Liver (tissue), 9 donors: ENCODE data around the gene DBN1. TPM values are rescaled to one million over a fixed set of nuclear protein-coding genes. Genes with fewer than 3 reads are reported as not detected.

Experiments used
- DNase-seq: peaks from one replicate; pipeline ENCODE4 v3.0.0-alpha.2; 2017; ENCODE audit warnings: low spot score
- H3K27ac ChIP-seq, 2 donors: one replicate each; pipeline ENCODE4 v1.7.0; 2013; ENCODE audit warnings: inconsistent platforms in 2 of 2, low read length in 2 of 2, control low read depth in 1 of 2, low read depth in 1 of 2, mild to moderate bottlenecking in 1 of 2
- H3K27me3 ChIP-seq, 4 donors: one replicate each; pipeline versions ENCODE4 v1.6.1 to v1.7.0; 2013; ENCODE audit warnings: low read length in 3 of 4, inconsistent platforms in 1 of 4, mild to moderate bottlenecking in 1 of 4, moderate library complexity in 1 of 4; ENCODE audit not compliant: control insufficient read depth in 4 of 4, insufficient read depth in 4 of 4
- H3K36me3 ChIP-seq, 4 donors: one replicate each; pipeline versions ENCODE4 v1.6.1 to v1.7.0; 2013; ENCODE audit warnings: low read length in 3 of 4, mild to moderate bottlenecking in 3 of 4, low read depth in 1 of 4, moderate library complexity in 1 of 4; ENCODE audit not compliant: control insufficient read depth in 4 of 4, insufficient read depth in 3 of 4
- H3K4me1 ChIP-seq, 4 donors: one replicate each; pipeline versions ENCODE4 v1.6.1 to v1.7.0; 2013; ENCODE audit warnings: low read length in 3 of 4, mild to moderate bottlenecking in 3 of 4, moderate library complexity in 1 of 4; ENCODE audit not compliant: control insufficient read depth in 4 of 4, insufficient read depth in 4 of 4
- H3K4me3 ChIP-seq, 3 donors: one replicate each; pipeline versions ENCODE4 v1.6.1 to v1.7.0; 2013; ENCODE audit warnings: low read length in 3 of 3, control low read depth in 1 of 3, low read depth in 1 of 3, mild to moderate bottlenecking in 1 of 3
- H3K9ac ChIP-seq, 2 donors: one replicate each; pipeline ENCODE4 v1.7.0; 2013; ENCODE audit warnings: low read length in 2 of 2, mild to moderate bottlenecking in 2 of 2, moderate library complexity in 2 of 2, control low read depth in 1 of 2, low read depth in 1 of 2
- H3K9me3 ChIP-seq, 4 donors: one replicate each; pipeline versions ENCODE4 v1.6.1 to v1.7.0; 2013; ENCODE audit warnings: low read length in 3 of 4; ENCODE audit not compliant: control insufficient read depth in 4 of 4
- EGR1 ChIP-seq, 2 donors: IDR thresholded peaks; 2 replicates each; pipeline ENCODE4 v1.6.1; 2016 to 2018; ENCODE audit warnings: antibody characterized with exemption in 2 of 2, low read depth in 2 of 2
- FOXA1 ChIP-seq: IDR thresholded peaks from 2 replicates; pipeline ENCODE4 v1.6.1; 2016; ENCODE audit warnings: antibody characterized with exemption
- GABPA ChIP-seq, 2 donors: IDR thresholded peaks in 1 of 2; conservative IDR thresholded peaks in 1 of 2; 2 replicates each; pipeline ENCODE4 v1.6.1; 2016; ENCODE audit warnings: antibody characterized with exemption in 2 of 2, mild to moderate bottlenecking in 1 of 2, moderate library complexity in 1 of 2
- HNF4A ChIP-seq, 2 donors: conservative IDR thresholded peaks; 2 replicates each; pipeline ENCODE4 v1.6.1; 2016; ENCODE audit warnings: antibody characterized with exemption in 2 of 2, mild to moderate bottlenecking in 2 of 2
- HNF4G ChIP-seq: IDR thresholded peaks from 2 replicates; pipeline ENCODE4 v1.6.1; 2016; ENCODE audit warnings: antibody characterized with exemption
- JUND ChIP-seq, 2 donors: IDR thresholded peaks; 2 replicates each; pipeline ENCODE4 v1.6.1; 2016; ENCODE audit warnings: antibody characterized with exemption in 2 of 2
- NR2F2 ChIP-seq: IDR thresholded peaks from 2 replicates; pipeline ENCODE4 v1.6.1; 2016; ENCODE audit warnings: antibody characterized with exemption
- REST ChIP-seq: IDR thresholded peaks from 2 replicates; pipeline ENCODE4 v1.6.1; 2016; ENCODE audit warnings: antibody characterized with exemption, mild to moderate bottlenecking
- SP1 ChIP-seq: IDR thresholded peaks from 2 replicates; pipeline ENCODE4 v1.6.1; 2018; ENCODE audit warnings: antibody characterized with exemption, mild to moderate bottlenecking
- TAF1 ChIP-seq: conservative IDR thresholded peaks from 2 replicates; pipeline ENCODE4 v1.6.1; 2016; ENCODE audit warnings: antibody characterized with exemption, mild to moderate bottlenecking
- YY1 ChIP-seq: IDR thresholded peaks from 2 replicates; pipeline ENCODE4 v1.6.1; 2016; ENCODE audit warnings: antibody characterized with exemption, mild to moderate bottlenecking
- WGBS: extraction: QIAGEN DNeasy Blood & Tissue Kit; methylation state at CpG from one replicate; pipeline ENCODE4 v1.1.7; 2013; 5-methylcytosine and 5-hydroxymethylcytosine counted together
- polyA plus RNA-seq, 2 donors: library from polyadenylated mRNA; stranded (reverse) in 1 of 2; unstranded in 1 of 2; fragments of 200-250 nt in 1 of 2; fragments of >200 nt in 1 of 2; fragmentation: Nextera tagmentation in 1 of 2; extraction: Ambion mirVana in 1 of 2; gene quantifications; one replicate each; pipeline versions ENCODE4 v1.2.1 to v1.2.3, GENCODE V29; 2013 to 2015
- total RNA-seq, 2 donors: library from RNA; depleted of rRNA; stranded (reverse); fragments of >200 nt; gene quantifications; one replicate each; pipeline ENCODE4 v1.2.3, GENCODE V29; 2014
- TF ChIP-seq, protein P1 (sequence below): IDR thresholded peaks from 2 replicates; pipeline ENCODE4 v1.6.1; 2016; ENCODE audit warnings: antibody characterized with exemption
- TF ChIP-seq, protein P2 (sequence below): IDR thresholded peaks from 2 replicates; pipeline ENCODE4 v1.6.1; 2016; ENCODE audit warnings: antibody characterized with exemption
- TF ChIP-seq, protein P3 (sequence below): fragments of 150-350 bp; IDR thresholded peaks from 2 replicates; pipeline ENCODE4 v1.5.1; 2017; ENCODE audit warnings: improper control_type of control experiment, low read depth, low read length; ENCODE audit not compliant: missing input control
- donor health status: healthy.
- donor health status: healthy.
- donor health status: healthy.
- donor health status: healthy.
- donor health status: healthy.

Gene DBN1
- total and polyA plus RNA-seq, 4 donors: 1.5 to 4.9 (median 2.0) TPM

GRCh38 chr5:177444106-177445051 lies 29.1 kb downstream of the DBN1 start:
- 82% methylated on average over 7 of the region's 7 CpGs for WGBS
- H3K9ac ChIP-seq: no peak overlapping the region
- peaks cover 5 to 18% (median 9%) of the 10 kb centered on the region in 4 donors for H3K4me1 ChIP-seq
- no peak overlapping the region for H3K4me3 ChIP-seq
- TF ChIP-seq FOXA1: no peak
- TF ChIP-seq GABPA (IDR thresholded peaks at IDR 0.05 in 1 of 2, conservative IDR thresholded peaks at IDR 0.05 in 1 of 2): no peak
- no peak for TF ChIP-seq REST
- TF ChIP-seq HNF4G: no peak
- TF ChIP-seq, protein P1, sequence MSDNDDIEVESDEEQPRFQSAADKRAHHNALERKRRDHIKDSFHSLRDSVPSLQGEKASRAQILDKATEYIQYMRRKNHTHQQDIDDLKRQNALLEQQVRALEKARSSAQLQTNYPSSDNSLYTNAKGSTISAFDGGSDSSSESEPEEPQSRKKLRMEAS: no peak
- no peak for TF ChIP-seq TAF1
- no peak for TF ChIP-seq JUND (IDR thresholded peaks at IDR 0.05)
- TF ChIP-seq EGR1 (IDR thresholded peaks at IDR 0.05; ENCODE audit: low read depth in 2 of 2): no peak
- no peak for TF ChIP-seq YY1
- no peak for TF ChIP-seq NR2F2
- TF ChIP-seq SP1: no peak
- no peak for TF ChIP-seq HNF4A (conservative IDR thresholded peaks at IDR 0.05)
- TF ChIP-seq, protein P2, sequence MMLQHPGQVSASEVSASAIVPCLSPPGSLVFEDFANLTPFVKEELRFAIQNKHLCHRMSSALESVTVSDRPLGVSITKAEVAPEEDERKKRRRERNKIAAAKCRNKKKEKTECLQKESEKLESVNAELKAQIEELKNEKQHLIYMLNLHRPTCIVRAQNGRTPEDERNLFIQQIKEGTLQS: no peak
- TF ChIP-seq, protein P3, sequence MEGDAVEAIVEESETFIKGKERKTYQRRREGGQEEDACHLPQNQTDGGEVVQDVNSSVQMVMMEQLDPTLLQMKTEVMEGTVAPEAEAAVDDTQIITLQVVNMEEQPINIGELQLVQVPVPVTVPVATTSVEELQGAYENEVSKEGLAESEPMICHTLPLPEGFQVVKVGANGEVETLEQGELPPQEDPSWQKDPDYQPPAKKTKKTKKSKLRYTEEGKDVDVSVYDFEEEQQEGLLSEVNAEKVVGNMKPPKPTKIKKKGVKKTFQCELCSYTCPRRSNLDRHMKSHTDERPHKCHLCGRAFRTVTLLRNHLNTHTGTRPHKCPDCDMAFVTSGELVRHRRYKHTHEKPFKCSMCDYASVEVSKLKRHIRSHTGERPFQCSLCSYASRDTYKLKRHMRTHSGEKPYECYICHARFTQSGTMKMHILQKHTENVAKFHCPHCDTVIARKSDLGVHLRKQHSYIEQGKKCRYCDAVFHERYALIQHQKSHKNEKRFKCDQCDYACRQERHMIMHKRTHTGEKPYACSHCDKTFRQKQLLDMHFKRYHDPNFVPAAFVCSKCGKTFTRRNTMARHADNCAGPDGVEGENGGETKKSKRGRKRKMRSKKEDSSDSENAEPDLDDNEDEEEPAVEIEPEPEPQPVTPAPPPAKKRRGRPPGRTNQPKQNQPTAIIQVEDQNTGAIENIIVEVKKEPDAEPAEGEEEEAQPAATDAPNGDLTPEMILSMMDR: no peak
- H3K9me3 ChIP-seq: no peaks in the 10 kb centered on the region
- H3K27ac ChIP-seq: no peak overlapping the region
- H3K36me3 ChIP-seq: peaks cover 0 to 6% (median under 1%) of the 10 kb centered on the region in 4 donors
- DNase-seq: no peak
- no peaks in the 10 kb centered on the region for H3K27me3 ChIP-seq
